DOHH2 (cell line): ENCODE measurements around the gene ACADL.

ENCODE experiments used
- H3F3A ChIP-seq: fragments of 200-600 bp; sonication (generic), shearing (Covaris generic); 2 replicates; pipeline ENCODE4 v1.6.0; 2016; ENCODE audit warnings: antibody characterized with exemption, mild to moderate bottlenecking; ENCODE audit not compliant: control insufficient read depth, insufficient read depth
- H3K27ac ChIP-seq: fragments of 200-600 bp; sonication (generic); 2 replicates; pipeline ENCODE4 v1.5.1; 2014; ENCODE audit warnings: low read depth, mild to moderate bottlenecking, low read length, moderate library complexity
- H3K27me3 ChIP-seq: fragments of 200-600 bp; sonication (generic); 2 replicates; pipeline ENCODE4 v1.6.1; 2014; ENCODE audit warnings: mild to moderate bottlenecking, low read length, mixed read lengths; ENCODE audit not compliant: control insufficient read depth
- H3K36me3 ChIP-seq: fragments of 200-600 bp; sonication (generic); 2 replicates; pipeline ENCODE4 v1.6.1; 2014; ENCODE audit warnings: mild to moderate bottlenecking, low read length, moderate library complexity, mixed read lengths; ENCODE audit not compliant: control insufficient read depth
- H3K4me1 ChIP-seq: fragments of 200-600 bp; sonication (generic); 2 replicates; pipeline ENCODE4 v1.6.1; 2014; ENCODE audit warnings: mild to moderate bottlenecking, low read length, mixed read lengths; ENCODE audit not compliant: control insufficient read depth
- H3K4me2 ChIP-seq: fragments of 200-600 bp; sonication (generic); 2 replicates; pipeline ENCODE4 v1.6.0; 2014; ENCODE audit warnings: mild to moderate bottlenecking, low read length, moderate library complexity
- H3K4me3 ChIP-seq: fragments of 200-600 bp; sonication (generic); 2 replicates; pipeline ENCODE4 v1.5.1; 2014; ENCODE audit warnings: mild to moderate bottlenecking, low read length, mixed read lengths
- H3K79me2 ChIP-seq: fragments of 200-600 bp; sonication (generic); 2 replicates; pipeline ENCODE4 v1.6.1; 2014; ENCODE audit warnings: mild to moderate bottlenecking, low read length, mixed read lengths; ENCODE audit not compliant: control insufficient read depth
- H3K9me2 ChIP-seq: fragments of 200-600 bp; sonication (generic); replicated peaks from 2 replicates; pipeline ENCODE4 v1.6.1; 2014; ENCODE audit warnings: mild to moderate bottlenecking, low read length, mixed read lengths; ENCODE audit not compliant: control insufficient read depth
- H3K9me3 ChIP-seq: fragments of 200-600 bp; sonication (generic); 2 replicates; pipeline ENCODE4 v1.6.1; 2014; ENCODE audit warnings: antibody characterized with exemption, low read length, mixed read lengths; ENCODE audit not compliant: control insufficient read depth, insufficient read depth
- H4K20me1 ChIP-seq: fragments of 200-600 bp; sonication (generic); 2 replicates; pipeline ENCODE4 v1.6.0; 2014; ENCODE audit warnings: low read depth, mild to moderate bottlenecking, antibody characterized with exemption, low read length, moderate library complexity; ENCODE audit not compliant: control insufficient read depth, insufficient read depth
- EZH2phosphoT487 ChIP-seq: fragments of 200-600 bp; sonication (generic); IDR thresholded peaks from 2 replicates; pipeline ENCODE4 v1.6.1; 2017; ENCODE audit warnings: borderline replicate concordance, mild to moderate bottlenecking, antibody characterized with exemption, low read length, moderate library complexity, mixed read lengths
- TF ChIP-seq, protein P1 (sequence below): fragments of 200-600 bp; sonication (generic); IDR thresholded peaks from one replicate; pipeline ENCODE4 v1.5.1; 2014; ENCODE audit warnings: antibody characterized with exemption, mild to moderate bottlenecking, low read depth, low read length; ENCODE audit not compliant: poor library complexity, severe bottlenecking

Gene ACADL

DNA sequence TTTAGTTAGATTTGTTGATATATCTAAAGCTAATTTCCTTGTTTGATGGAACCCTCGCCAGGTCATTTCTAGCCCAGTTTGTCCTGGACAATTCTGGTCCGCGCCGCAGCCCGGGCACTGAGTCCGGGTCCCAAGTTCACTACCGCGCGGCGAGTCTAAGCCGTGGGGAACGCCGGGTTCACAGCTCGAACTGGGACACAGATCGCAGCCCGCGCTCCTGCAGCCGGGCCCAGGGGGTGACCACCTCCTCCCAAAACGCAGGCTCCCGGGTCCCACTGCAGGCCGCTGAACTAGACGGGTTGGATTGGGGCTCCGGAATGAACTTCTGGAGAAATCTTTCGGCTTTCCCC lies 681 bp downstream of the ACADL start:
- Histone ChIP-seq H3K79me2 (no peaks in the 10 kb centered on the region), H3K27ac (no peak overlapping the region), H4K20me1 (no peaks in the 10 kb centered on the region), H3K27me3 (no peaks in the 10 kb centered on the region), H3K36me3 (no peaks in the 10 kb centered on the region), H3K4me2 (no peak overlapping the region), H3K9me3 (no peaks in the 10 kb centered on the region), H3K9me2 (no peaks in the 10 kb centered on the region), H3K4me3 (no peak overlapping the region), H3F3A (no peaks in the 10 kb centered on the region), H3K4me1 (no peaks in the 10 kb centered on the region)
- TF ChIP-seq EZH2phosphoT487 = no peak
- TF ChIP-seq, protein P1, sequence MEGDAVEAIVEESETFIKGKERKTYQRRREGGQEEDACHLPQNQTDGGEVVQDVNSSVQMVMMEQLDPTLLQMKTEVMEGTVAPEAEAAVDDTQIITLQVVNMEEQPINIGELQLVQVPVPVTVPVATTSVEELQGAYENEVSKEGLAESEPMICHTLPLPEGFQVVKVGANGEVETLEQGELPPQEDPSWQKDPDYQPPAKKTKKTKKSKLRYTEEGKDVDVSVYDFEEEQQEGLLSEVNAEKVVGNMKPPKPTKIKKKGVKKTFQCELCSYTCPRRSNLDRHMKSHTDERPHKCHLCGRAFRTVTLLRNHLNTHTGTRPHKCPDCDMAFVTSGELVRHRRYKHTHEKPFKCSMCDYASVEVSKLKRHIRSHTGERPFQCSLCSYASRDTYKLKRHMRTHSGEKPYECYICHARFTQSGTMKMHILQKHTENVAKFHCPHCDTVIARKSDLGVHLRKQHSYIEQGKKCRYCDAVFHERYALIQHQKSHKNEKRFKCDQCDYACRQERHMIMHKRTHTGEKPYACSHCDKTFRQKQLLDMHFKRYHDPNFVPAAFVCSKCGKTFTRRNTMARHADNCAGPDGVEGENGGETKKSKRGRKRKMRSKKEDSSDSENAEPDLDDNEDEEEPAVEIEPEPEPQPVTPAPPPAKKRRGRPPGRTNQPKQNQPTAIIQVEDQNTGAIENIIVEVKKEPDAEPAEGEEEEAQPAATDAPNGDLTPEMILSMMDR = no peak

DNA sequence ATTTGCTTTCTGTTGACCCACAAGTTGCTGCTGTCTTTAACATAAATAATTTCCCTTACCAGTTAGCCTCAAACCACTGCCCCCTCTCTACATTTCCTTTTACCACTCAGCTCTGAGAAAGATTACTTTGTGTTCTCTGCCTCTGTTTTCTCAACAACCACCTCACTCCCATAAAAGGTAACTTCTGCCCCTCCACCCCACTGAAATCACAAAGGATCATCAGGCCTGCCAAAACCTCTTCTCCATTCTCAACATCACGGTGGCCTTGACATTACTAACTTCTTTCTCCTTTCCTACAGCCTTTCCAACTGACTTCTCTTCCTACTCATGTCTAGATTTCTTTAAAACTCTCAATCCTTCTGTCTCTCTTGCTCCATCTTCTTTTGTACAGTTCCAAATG lies 10.1 kb downstream of the ACADL start:
- no peaks in the 10 kb centered on the region for H3F3A ChIP-seq
- H4K20me1 ChIP-seq = no peaks in the 10 kb centered on the region
- H3K9me3 ChIP-seq = no peaks in the 10 kb centered on the region
- H3K9me2 ChIP-seq = no peaks in the 10 kb centered on the region
- H3K27me3 ChIP-seq = no peaks in the 10 kb centered on the region
- TF ChIP-seq, protein P1 = no peak
- TF ChIP-seq EZH2phosphoT487 = no peak
- H3K36me3 ChIP-seq = no peaks in the 10 kb centered on the region
- H3K79me2 ChIP-seq = no peaks in the 10 kb centered on the region
- no peak overlapping the region for H3K4me2 ChIP-seq
- H3K4me1 ChIP-seq = no peaks in the 10 kb centered on the region
- H3K27ac ChIP-seq = no peak overlapping the region
- no peak overlapping the region for H3K4me3 ChIP-seq

DNA sequence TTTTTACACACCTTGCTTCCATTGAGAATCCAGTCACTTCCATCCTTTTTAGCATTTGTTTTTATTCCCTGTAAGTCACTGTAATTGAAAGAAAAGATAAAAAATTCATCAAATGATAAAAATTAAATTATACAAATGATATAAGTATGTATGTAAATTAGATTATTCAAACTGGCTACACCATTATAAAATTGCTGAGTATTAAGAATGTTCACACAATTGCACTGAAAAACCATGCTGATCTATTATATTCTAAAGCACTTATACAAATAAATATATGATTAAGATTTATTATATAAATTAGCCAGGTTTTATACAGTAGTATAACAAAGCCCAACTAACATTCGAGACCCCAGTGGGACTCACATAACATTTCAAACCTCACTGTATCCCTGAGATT lies 15.1 kb downstream of the ACADL start:
- Histone ChIP-seq H3K27me3 (peaks cover 12% of the 10 kb centered on the region), H3K27ac (no peak overlapping the region), H3K9me2 (no peaks in the 10 kb centered on the region), H3K4me2 (no peak overlapping the region), H3K4me3 (no peak overlapping the region), H4K20me1 (no peaks in the 10 kb centered on the region), H3K9me3 (no peaks in the 10 kb centered on the region), H3K36me3 (no peaks in the 10 kb centered on the region), H3F3A (no peaks in the 10 kb centered on the region), H3K79me2 (no peaks in the 10 kb centered on the region), H3K4me1 (no peaks in the 10 kb centered on the region)
- no peak for TF ChIP-seq EZH2phosphoT487
- TF ChIP-seq, protein P1 = no peak

DNA sequence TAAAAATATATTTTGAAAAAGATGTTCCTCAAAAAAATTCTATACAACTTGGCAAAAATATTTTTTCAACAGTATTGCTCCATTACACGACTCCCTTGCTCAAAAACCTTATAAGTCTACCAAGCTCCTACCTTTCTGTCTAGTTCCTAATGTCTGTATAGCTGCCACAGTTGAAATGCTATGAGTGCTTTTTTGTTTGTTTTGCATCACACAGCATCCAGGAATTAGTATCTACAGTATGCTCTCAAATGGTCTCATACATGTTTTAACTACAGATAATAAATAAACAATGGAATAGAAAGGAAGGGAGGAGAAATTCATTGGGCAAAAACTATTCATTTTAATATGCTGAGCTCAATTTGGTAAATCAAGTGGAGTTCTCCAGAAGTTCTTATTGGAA lies 17.3 kb downstream of the ACADL start:
- peaks cover 17% of the 10 kb centered on the region for H3K27me3 ChIP-seq
- no peaks in the 10 kb centered on the region for H3F3A ChIP-seq
- no peak overlapping the region for H3K4me3 ChIP-seq
- H3K4me1 ChIP-seq = no peaks in the 10 kb centered on the region
- no peak for TF ChIP-seq EZH2phosphoT487
- TF ChIP-seq, protein P1 = no peak
- H3K9me2 ChIP-seq = no peaks in the 10 kb centered on the region
- H3K9me3 ChIP-seq = no peaks in the 10 kb centered on the region
- no peaks in the 10 kb centered on the region for H3K36me3 ChIP-seq
- H3K4me2 ChIP-seq = no peak overlapping the region
- H4K20me1 ChIP-seq = no peaks in the 10 kb centered on the region
- H3K79me2 ChIP-seq = no peaks in the 10 kb centered on the region
- H3K27ac ChIP-seq = no peak overlapping the region
